Prostate gland (tissue), 2 donors: ENCODE data around the gene C1QC. TPM values are rescaled to one million over a fixed set of nuclear protein-coding genes. Genes with fewer than 3 reads are reported as not detected.

ENCODE experiments used
- DNase-seq: peaks from one replicate; pipeline ENCODE4 v3.0.0-alpha.2; 2019; ENCODE audit warnings: low spot score
- H3K27ac ChIP-seq, 2 donors: fragments of 200-600 bp; sonication (generic); 2 replicates each; pipeline ENCODE4 v1.5.1; 2017 to 2019
- H3K27me3 ChIP-seq: fragments of 200-600 bp; sonication (generic); replicated peaks from 2 replicates; pipeline ENCODE4 v1.5.1; 2019; ENCODE audit not compliant: insufficient read depth
- H3K36me3 ChIP-seq, 2 donors: fragments of 200-600 bp; sonication (generic); 1 replicate in 1 of 2; 2 replicates in 1 of 2; pipeline versions ENCODE4 v1.5.1 to v1.8.1; 2017 to 2019
- H3K4me1 ChIP-seq: fragments of 200-600 bp; sonication (generic); replicated peaks from 2 replicates; pipeline ENCODE4 v1.5.1; 2019
- H3K4me3 ChIP-seq, 2 donors: fragments of 200-600 bp; sonication (generic); 2 replicates each; pipeline ENCODE4 v1.5.1; 2017 to 2019
- H3K9me3 ChIP-seq: fragments of 200-600 bp; sonication (generic); 2 replicates; pipeline ENCODE4 v1.5.1; 2017
- POLR2A ChIP-seq: fragments of 450-650 bp; IDR thresholded peaks from one replicate; pipeline ENCODE4 v1.6.1; 2016; ENCODE audit warnings: antibody characterized with exemption, mild to moderate bottlenecking
- POLR2AphosphoS5 ChIP-seq: sonication (generic); formaldehyde crosslinking; IDR thresholded peaks from one replicate; pipeline ENCODE4 v1.6.1; 2017; ENCODE audit warnings: antibody characterized with exemption
- WGBS: methylation state at CpG from one replicate; pipeline ENCODE4 v1.1.5; 2018; 5-methylcytosine and 5-hydroxymethylcytosine counted together
- intact Hi-C: fragments of 100-400 bp; cut with DNase I; formaldehyde crosslinking; loops from one replicate; pipeline ENCODE4 v1.14.2; 2022
- total RNA-seq, 2 donors: library from RNA; depleted of rRNA; stranded (reverse); fragments of >200 nt; gene quantifications; one replicate each; pipeline ENCODE4 v1.1.0, GENCODE V29; 2016
- TF ChIP-seq, protein P1 (sequence below), 4 experiments: fragments of 200-600 bp in 2 of 4; fragments of 450-650 bp in 2 of 4; sonication (generic) in 2 of 4; IDR thresholded peaks; 1 replicate in 3 of 4; 2 replicates in 1 of 4; pipeline ENCODE4 v1.5.1; 2016 to 2019; ENCODE audit warnings: antibody characterized with exemption in 4 of 4, mild to moderate bottlenecking in 2 of 4, moderate library complexity in 2 of 4

Gene C1QC
- total RNA-seq, 2 donors from 2014 or later: 54.8 to 76.9 TPM

DNA sequence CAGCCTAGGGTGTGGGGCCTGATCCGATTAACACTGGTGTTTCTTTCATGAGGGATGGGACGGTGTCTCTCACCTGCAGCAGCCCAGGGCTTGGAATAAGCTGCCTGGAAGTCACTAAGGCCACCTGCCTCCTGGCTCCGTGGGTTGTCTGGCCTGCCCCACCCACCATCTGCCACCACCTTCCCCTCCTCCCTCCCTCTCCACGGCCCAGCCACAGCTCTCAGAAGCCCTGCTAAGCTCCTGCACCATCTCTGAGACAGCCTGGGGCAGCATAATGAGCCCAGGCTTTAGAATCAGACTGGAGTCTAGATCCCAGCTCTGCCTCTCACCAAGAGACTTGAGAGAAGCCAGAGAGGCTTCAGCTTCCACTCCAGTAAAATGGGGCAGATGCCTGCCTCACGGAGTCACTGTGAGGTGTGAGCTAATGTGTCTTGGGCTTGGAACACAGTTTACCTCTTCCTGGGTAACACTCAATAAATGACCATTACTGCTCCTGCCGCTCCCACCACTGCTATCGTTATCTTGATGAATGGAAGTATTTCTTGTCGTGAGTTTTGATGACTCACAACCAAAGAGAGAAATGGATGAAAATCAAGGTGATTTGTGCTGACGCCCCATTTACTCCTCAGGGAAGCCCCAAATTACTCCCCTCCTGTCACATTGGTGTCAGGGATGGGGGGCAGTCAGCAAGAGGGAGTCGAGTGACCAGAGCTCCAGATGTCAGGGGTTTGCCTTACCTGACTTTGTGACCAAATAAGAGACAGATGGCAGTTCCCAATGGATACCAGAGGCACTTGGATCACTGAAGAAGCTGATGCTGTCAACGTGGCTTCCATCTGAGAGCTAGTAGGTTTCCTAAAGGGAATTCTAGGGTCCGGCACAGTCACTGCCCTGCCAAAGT lies 30.5 kb upstream of the C1QC start:
- TF ChIP-seq POLR2A (no peak), POLR2AphosphoS5 (no peak)
- TF ChIP-seq, protein P1, sequence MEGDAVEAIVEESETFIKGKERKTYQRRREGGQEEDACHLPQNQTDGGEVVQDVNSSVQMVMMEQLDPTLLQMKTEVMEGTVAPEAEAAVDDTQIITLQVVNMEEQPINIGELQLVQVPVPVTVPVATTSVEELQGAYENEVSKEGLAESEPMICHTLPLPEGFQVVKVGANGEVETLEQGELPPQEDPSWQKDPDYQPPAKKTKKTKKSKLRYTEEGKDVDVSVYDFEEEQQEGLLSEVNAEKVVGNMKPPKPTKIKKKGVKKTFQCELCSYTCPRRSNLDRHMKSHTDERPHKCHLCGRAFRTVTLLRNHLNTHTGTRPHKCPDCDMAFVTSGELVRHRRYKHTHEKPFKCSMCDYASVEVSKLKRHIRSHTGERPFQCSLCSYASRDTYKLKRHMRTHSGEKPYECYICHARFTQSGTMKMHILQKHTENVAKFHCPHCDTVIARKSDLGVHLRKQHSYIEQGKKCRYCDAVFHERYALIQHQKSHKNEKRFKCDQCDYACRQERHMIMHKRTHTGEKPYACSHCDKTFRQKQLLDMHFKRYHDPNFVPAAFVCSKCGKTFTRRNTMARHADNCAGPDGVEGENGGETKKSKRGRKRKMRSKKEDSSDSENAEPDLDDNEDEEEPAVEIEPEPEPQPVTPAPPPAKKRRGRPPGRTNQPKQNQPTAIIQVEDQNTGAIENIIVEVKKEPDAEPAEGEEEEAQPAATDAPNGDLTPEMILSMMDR (IDR thresholded peaks at IDR 0.05): no peak
- peaks cover 18% of the 10 kb centered on the region for H3K27me3 ChIP-seq
- 45% methylated on average over 12 of the region's 12 CpGs for WGBS
- intact Hi-C loops: no loop called here
- no peaks in the 10 kb centered on the region for H3K4me1 ChIP-seq
- no peak for DNase-seq
- no peak overlapping the region for H3K27ac ChIP-seq
- no peaks in the 10 kb centered on the region for H3K36me3 ChIP-seq
- H3K4me3 ChIP-seq: no peak overlapping the region
- no peaks in the 10 kb centered on the region for H3K9me3 ChIP-seq

DNA sequence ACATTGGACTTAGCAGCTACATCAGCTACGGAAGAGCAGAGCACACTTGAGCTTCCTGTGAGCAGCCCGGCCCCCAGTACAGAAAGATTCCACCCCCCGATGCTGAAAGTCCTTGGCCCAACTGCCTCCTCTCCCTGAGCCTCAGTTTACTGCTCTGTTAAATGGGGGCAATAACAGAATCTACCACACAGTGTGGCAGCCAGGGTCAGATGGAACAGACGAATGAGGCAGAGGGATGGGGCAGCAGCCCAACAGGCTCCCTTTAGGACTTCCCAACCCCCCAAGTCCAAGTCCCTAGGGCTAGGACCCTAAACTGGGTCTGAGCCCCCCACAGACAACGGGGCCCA lies 29.9 kb upstream of the C1QC start:
- Histone ChIP-seq H3K27me3 (peaks cover 14% of the 10 kb centered on the region), H3K4me1 (no peaks in the 10 kb centered on the region), H3K9me3 (no peaks in the 10 kb centered on the region), H3K4me3 (no peak overlapping the region), H3K36me3 (no peaks in the 10 kb centered on the region), H3K27ac (no peak overlapping the region)
- no peak for DNase-seq
- intact Hi-C loops: no loop called here
- 75% methylated on average over 5 of the region's 5 CpGs for WGBS
- TF ChIP-seq POLR2AphosphoS5 (no peak), POLR2A (no peak)
- TF ChIP-seq, protein P1 (IDR thresholded peaks at IDR 0.05): no peak

DNA sequence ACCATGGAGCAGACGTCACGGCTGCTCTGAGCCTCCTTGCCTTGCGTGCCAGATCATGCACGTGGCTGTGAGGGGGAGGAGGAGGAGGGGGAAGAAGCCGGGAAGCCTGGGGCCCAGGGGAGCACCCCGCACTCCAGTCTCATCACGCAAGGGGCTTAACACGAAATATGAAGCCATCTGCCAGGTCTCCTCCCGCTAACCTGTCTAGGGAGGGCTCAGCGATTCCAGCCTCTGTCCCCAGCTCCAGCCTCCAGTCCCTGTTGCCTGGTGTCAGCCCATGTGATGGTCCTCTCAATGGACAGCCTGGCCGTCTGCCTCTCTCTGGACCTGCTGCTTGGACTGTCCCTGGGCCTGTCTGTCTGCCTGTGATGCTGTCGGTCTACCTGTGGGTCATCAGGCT lies 29.5 kb upstream of the C1QC start:
- Histone ChIP-seq H3K4me3 (no peak overlapping the region), H3K27me3 (peaks cover 12% of the 10 kb centered on the region), H3K27ac (no peak overlapping the region), H3K4me1 (no peaks in the 10 kb centered on the region), H3K36me3 (no peaks in the 10 kb centered on the region), H3K9me3 (no peaks in the 10 kb centered on the region)
- no peak for TF ChIP-seq POLR2AphosphoS5
- TF ChIP-seq, protein P1 (IDR thresholded peaks at IDR 0.05): no peak
- no peak for TF ChIP-seq POLR2A
- no peak for DNase-seq
- intact Hi-C loops: no loop called here
- 34% methylated on average over 9 of the region's 12 CpGs for WGBS

DNA sequence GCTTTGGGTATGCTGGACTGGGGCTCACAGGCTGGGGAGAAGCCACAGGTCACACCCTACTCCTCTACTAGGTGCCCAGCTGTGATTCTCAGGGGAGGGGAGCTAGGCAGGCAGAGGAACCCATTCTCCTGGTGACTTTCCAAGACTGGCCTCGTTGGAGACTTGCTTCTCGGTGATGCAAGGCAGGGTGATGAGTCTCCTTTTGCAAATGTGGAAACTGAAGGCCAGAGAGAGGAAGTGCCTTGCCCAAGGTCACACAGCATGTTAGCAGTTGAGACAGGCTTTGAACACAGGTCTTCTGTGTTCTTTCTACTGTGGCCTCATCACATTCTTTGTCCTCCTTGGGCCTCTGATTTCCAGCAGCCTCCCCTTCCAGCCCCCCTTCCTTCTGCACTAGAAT lies 27.5 kb upstream of the C1QC start:
- intact Hi-C loops: no loop called here
- Histone ChIP-seq H3K4me3 (no peak overlapping the region), H3K9me3 (no peaks in the 10 kb centered on the region), H3K4me1 (no peaks in the 10 kb centered on the region), H3K36me3 (no peaks in the 10 kb centered on the region), H3K27ac (no peak overlapping the region), H3K27me3 (peaks cover 14% of the 10 kb centered on the region)
- 87% methylated on average over 2 of the region's 2 CpGs for WGBS
- DNase-seq: no peak
- TF ChIP-seq POLR2A (no peak), POLR2AphosphoS5 (no peak)
- TF ChIP-seq, protein P1 (IDR thresholded peaks at IDR 0.05): no peak

DNA sequence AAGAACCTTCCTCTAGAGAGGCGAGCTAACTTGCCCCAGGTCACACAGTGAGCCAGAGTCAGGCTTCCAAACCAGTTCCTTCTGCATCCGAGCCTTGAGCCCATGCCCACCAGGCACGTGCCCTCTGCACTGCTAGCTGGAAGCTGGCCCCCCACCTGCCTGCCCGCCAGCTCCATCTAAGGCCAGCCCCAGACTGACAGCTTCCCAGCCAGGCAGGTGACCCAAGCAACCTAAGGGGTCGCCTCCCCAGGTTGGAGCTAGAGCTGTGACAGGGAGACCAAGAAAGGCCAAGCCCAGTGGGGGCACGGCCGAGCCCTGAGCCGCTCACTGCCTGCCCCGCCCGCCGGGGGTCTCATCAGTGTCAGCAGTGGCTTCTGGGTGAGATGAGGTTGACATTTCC lies 26.9 kb upstream of the C1QC start:
- no peak for DNase-seq
- Histone ChIP-seq H3K9me3 (no peaks in the 10 kb centered on the region), H3K27ac (no peak overlapping the region), H3K27me3 (peaks cover 14% of the 10 kb centered on the region), H3K4me3 (no peak overlapping the region), H3K36me3 (no peaks in the 10 kb centered on the region), H3K4me1 (no peaks in the 10 kb centered on the region)
- intact Hi-C loops: no loop called here
- TF ChIP-seq, protein P1 (IDR thresholded peaks at IDR 0.05): no peak
- TF ChIP-seq POLR2AphosphoS5 (no peak), POLR2A (no peak)
- 46% methylated on average over 11 of the region's 11 CpGs for WGBS
